Ammon's horn (tissue), 1 donor: ENCODE data around the gene PATL2.
"Not testable (repeated sequence)": the region's sequence is repeated elsewhere in the genome, so short reads cannot be mapped to it uniquely, and the experiment has no call there.

ENCODE experiments used
- DNase-seq: peaks from one replicate; pipeline ENCODE4 v3.0.0-alpha.2; 2016; ENCODE audit warnings: low spot score

Gene PATL2

GRCh38 chr15:44711096-44711742 lies at the start of gene PATL2, which contains the start of gene B2M:
TSS of gene PATL2 (minus strand) at chr15:44711323. CDS start at chr15:44676490, 34,833 bp downstream.
TSS of gene B2M (plus strand) at chr15:44711517. CDS start at chr15:44711547, 30 bp downstream.
- peak; percentile 98 for DNase-seq

GRCh38 chr15:44753345-44753744 lies 42.2 kb upstream of the PATL2 start:
- DNase-seq, result no peak

GRCh38 chr15:44743454-44743853 lies 32.3 kb upstream of the PATL2 start:
- DNase-seq, result not testable (repeated sequence)

- not testable (repeated sequence) for DNase-seq
Observed at GRCh38 chr15:44739222-44739847, 28.2 kb upstream of the PATL2 start.

GRCh38 chr15:44738340-44738984 lies 27.3 kb upstream of the PATL2 start:
- no peak for DNase-seq

- DNase-seq, result no peak
Observed at GRCh38 chr15:44736181-44736765, 25.1 kb upstream of the PATL2 start, which contains the start of gene TRIM69. TSS of gene TRIM69 (plus strand) at chr15:44736528. CDS start at chr15:44736705, 177 bp downstream.

GRCh38 chr15:44735482-44736180 lies 24.5 kb upstream of the PATL2 start:
- DNase-seq, result peak; percentile 25

- no peak for DNase-seq
Observed at GRCh38 chr15:44734839-44735481, 23.8 kb upstream of the PATL2 start.

- peak; percentile 55 for DNase-seq
Observed at GRCh38 chr15:44729408-44730127, 18.4 kb upstream of the PATL2 start.

- DNase-seq, result peak; percentile 98
Observed at GRCh38 chr15:44728576-44729407, 17.7 kb upstream of the PATL2 start.

- DNase-seq, result not testable (repeated sequence)
Observed at GRCh38 chr15:44728232-44728575, 17.1 kb upstream of the PATL2 start.

GRCh38 chr15:44727485-44728231 lies 16.5 kb upstream of the PATL2 start:
- DNase-seq, result no peak

- no peak for DNase-seq
Observed at GRCh38 chr15:44726568-44727484, 15.7 kb upstream of the PATL2 start.

- DNase-seq, result no peak
Observed at GRCh38 chr15:44726136-44726535, 15.0 kb upstream of the PATL2 start.

GRCh38 chr15:44722011-44722410 lies 10.9 kb upstream of the PATL2 start:
- no peak for DNase-seq

GRCh38 chr15:44720460-44721176 lies 9.5 kb upstream of the PATL2 start:
- no peak for DNase-seq

- DNase-seq, result not testable (repeated sequence)
Observed at GRCh38 chr15:44720000-44720435, 8.9 kb upstream of the PATL2 start.
